BJ (cell line): ENCODE results near the gene PLIN3. TPM values are rescaled to one million over a fixed set of nuclear protein-coding genes. Genes with fewer than 3 reads are reported as not detected.

Experiments
- CTCF ChIA-PET: fragments of 350-600 bp; formaldehyde crosslinking; extraction: SDS; loops from one replicate; lab custom pipeline; 2021; ENCODE audit warnings: antibody characterized with exemption, inconsistent platforms; lab: Yijun Ruan, JAX
- POLR2A ChIA-PET: fragments of 300-600 bp; sonication (Branson Sonifier 250); formaldehyde crosslinking; extraction: SDS; loops from one replicate; lab custom pipeline; 2021; ENCODE audit warnings: antibody characterized with exemption; lab: Charles Lee
- DNase-seq: peaks from one replicate; pipeline ENCODE4 v3.0.0-alpha.2; 2011; ENCODE audit warnings: low read depth
- H3K27me3 ChIP-seq: 2 replicates; pipeline ENCODE4 v1.6.0; 2011; ENCODE audit warnings: low read length; ENCODE audit not compliant: control insufficient read depth, insufficient read depth
- H3K36me3 ChIP-seq: 2 replicates; pipeline ENCODE4 v1.5.1; 2011; ENCODE audit warnings: low read length; ENCODE audit not compliant: control insufficient read depth, insufficient read depth
- H3K4me3 ChIP-seq: 2 replicates; pipeline ENCODE4 v1.5.1; 2011; ENCODE audit warnings: low read depth, mild to moderate bottlenecking, control low read depth, low read length
- polyA plus RNA-seq: library from polyadenylated mRNA; depleted of rRNA; stranded (reverse); fragments of >200 nt; gene quantifications from 2 replicates; pipeline ENCODE4 v1.2.3, GENCODE V29; 2011; rRNA removed
- TF ChIP-seq, protein P1 (sequence below): IDR thresholded peaks from 2 replicates; pipeline ENCODE4 v1.5.1; 2011; ENCODE audit warnings: low read depth, mild to moderate bottlenecking, control low read depth, inconsistent platforms, low read length, moderate library complexity; ENCODE audit not compliant: insufficient read depth

Gene PLIN3
- polyA plus RNA-seq, 1 experiment: 211 TPM

DNA sequence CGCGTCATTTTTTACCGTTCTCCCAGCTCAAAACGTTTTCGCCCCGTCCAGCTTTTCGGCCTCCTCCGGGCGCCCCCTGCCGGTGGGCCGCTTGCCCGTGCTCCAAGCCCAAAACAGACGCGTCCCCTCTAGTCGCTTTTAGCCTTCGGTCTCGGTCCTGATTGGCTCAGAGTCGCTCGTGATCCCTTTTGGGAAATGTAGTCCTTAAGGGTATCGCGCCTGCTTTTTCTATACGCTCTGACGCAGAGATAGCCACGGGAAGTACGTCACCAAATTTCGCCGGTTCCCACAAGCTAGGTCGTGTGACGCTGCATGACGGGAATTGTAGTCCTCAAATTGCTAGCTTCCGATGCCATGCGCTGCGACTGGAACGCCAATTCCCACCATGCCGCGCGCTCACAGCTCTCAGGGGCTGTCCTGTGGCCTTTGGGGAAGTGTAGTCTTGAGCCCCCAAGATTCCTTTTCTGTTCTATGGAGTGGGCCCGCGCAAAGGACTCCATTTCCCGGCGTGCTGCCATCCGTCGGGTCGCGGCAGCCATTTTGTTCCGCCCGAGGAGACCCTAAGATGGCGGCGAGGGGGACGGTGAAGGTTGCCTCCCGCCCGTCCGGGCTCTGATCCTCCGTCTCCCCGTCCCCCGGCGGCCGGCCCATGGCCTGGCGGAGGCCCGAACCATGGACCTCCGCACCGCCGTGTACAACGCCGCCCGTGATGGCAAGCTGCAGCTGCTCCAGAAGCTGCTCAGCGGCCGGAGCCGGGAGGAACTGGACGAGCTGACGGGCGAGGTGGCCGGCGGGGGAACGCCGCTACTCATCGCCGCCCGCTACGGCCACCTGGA, 76.1 kb downstream of the PLIN3 start, which contains the start of gene FEM1A:
TSS of gene FEM1A (plus strand) at position 552 of the 836 bp plus-strand sequence. CDS start at position 673, 121 bp downstream.
- peak within 1 kb of the TSS; percentile 83 for H3K4me3 ChIP-seq
- TF ChIP-seq, protein P1, sequence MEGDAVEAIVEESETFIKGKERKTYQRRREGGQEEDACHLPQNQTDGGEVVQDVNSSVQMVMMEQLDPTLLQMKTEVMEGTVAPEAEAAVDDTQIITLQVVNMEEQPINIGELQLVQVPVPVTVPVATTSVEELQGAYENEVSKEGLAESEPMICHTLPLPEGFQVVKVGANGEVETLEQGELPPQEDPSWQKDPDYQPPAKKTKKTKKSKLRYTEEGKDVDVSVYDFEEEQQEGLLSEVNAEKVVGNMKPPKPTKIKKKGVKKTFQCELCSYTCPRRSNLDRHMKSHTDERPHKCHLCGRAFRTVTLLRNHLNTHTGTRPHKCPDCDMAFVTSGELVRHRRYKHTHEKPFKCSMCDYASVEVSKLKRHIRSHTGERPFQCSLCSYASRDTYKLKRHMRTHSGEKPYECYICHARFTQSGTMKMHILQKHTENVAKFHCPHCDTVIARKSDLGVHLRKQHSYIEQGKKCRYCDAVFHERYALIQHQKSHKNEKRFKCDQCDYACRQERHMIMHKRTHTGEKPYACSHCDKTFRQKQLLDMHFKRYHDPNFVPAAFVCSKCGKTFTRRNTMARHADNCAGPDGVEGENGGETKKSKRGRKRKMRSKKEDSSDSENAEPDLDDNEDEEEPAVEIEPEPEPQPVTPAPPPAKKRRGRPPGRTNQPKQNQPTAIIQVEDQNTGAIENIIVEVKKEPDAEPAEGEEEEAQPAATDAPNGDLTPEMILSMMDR: peak; percentile 99
- DNase-seq: peak; percentile 100
- H3K27me3 ChIP-seq: no peaks in the 10 kb centered on the region
- POLR2A ChIA-PET: interaction anchor here (0.6 to 0.9 kb wide), 7 partner anchors 57 to 766 kb away, joined by 3 to 8 read pairs (median 4); partner anchors contain the start of gene MYDGF
- CTCF ChIA-PET: interaction anchor here (0.6 to 5.0 kb wide), 35 partner anchors 9 to 788 kb away, joined by 3 to 141 read pairs (median 6); partner anchors contain the start of genes DPP9 and PLIN3
- peaks cover 7% of the 10 kb centered on the region for H3K36me3 ChIP-seq

Other genes starting within 250 kb of the PLIN3 start
- gene TNFAIP8L1, start 228.2 kb downstream of the PLIN3 start, polyA plus RNA-seq: 3.7 and 4.8 TPM in 2 replicates
- gene MYDGF, start 197.3 kb downstream of the PLIN3 start, polyA plus RNA-seq: 162 and 222 TPM in 2 replicates
- 4.5 and 12.3 TPM in 2 replicates for gene DPP9, start 143.8 kb downstream of the PLIN3 start, polyA plus RNA-seq
- gene FEM1A, start 75.9 kb downstream of the PLIN3 start, polyA plus RNA-seq: 3.8 and 5.6 TPM in 2 replicates
- 1.7 and 1.9 TPM in 2 replicates for gene TICAM1, start 36.0 kb downstream of the PLIN3 start, polyA plus RNA-seq
- gene ARRDC5, start 35.2 kb upstream of the PLIN3 start, polyA plus RNA-seq: not detected in 2 replicates
- gene UHRF1, start 41.8 kb upstream of the PLIN3 start, polyA plus RNA-seq: 6.1 and 10.3 TPM in 2 replicates
- 10.5 and 15.2 TPM in 2 replicates for gene KDM4B, start 101.4 kb upstream of the PLIN3 start, polyA plus RNA-seq